OCI-LY7 (cell line): Measurements from ENCODE around the gene RAP1A. TPM values are rescaled to one million over a fixed set of nuclear protein-coding genes. Genes with fewer than 3 reads are reported as not detected.

Source experiments
- BruUV-seq: library from RNA; stranded (reverse); fragments of 400-500 nt; replicated peaks from 2 replicates; lab custom pipeline; 2021; lab: Mats Ljungman, UMichigan
- CTCF ChIA-PET: fragments of 300-600 bp; sonication (Branson Sonifier 250); formaldehyde crosslinking; loops from one replicate; lab custom pipeline; 2022; ENCODE audit warnings: antibody characterized with exemption; ENCODE audit not compliant: unreplicated experiment; lab: Charles Lee
- POLR2A ChIA-PET: fragments of 300-600 bp; sonication (Branson Sonifier 250); formaldehyde crosslinking; loops from one replicate; lab custom pipeline; 2022; ENCODE audit warnings: antibody characterized with exemption; lab: Charles Lee
- DNase-seq: peaks from one replicate; pipeline ENCODE4 v3.0.0-alpha.2; 2015; ENCODE audit warnings: low spot score
- H2AFZ ChIP-seq: fragments of 200-600 bp; sonication (generic), shearing (Covaris generic); 2 replicates; pipeline ENCODE4 v1.6.1; 2014; ENCODE audit warnings: mild to moderate bottlenecking, antibody characterized with exemption, low read length, moderate library complexity
- H3K27ac ChIP-seq: fragments of 200-600 bp; sonication (generic); 2 replicates; pipeline ENCODE4 v1.5.1; 2014; ENCODE audit warnings: mixed run types, low read depth, mild to moderate bottlenecking, moderate library complexity, low read length, inconsistent platforms; ENCODE audit not compliant: poor library complexity, severe bottlenecking
- H3K36me3 ChIP-seq: fragments of 200-600 bp; sonication (generic); 2 replicates; pipeline ENCODE4 v1.6.1; 2014; ENCODE audit warnings: mild to moderate bottlenecking, antibody characterized with exemption, low read length, moderate library complexity, mixed read lengths; ENCODE audit not compliant: insufficient read depth
- H3K4me1 ChIP-seq: fragments of 200-600 bp; sonication (generic); 2 replicates; pipeline ENCODE4 v1.5.1; 2014; ENCODE audit warnings: mild to moderate bottlenecking, low read length; ENCODE audit not compliant: insufficient read depth, poor library complexity, severe bottlenecking
- H3K4me2 ChIP-seq: fragments of 200-600 bp; sonication (generic); 2 replicates; pipeline ENCODE4 v1.6.1; 2014; ENCODE audit warnings: mild to moderate bottlenecking, low read length
- H3K4me3 ChIP-seq: fragments of 200-600 bp; sonication (generic); 2 replicates; pipeline ENCODE4 v1.5.1; 2014; ENCODE audit warnings: mild to moderate bottlenecking, low read depth, low read length; ENCODE audit not compliant: poor library complexity, severe bottlenecking
- H3K79me2 ChIP-seq: fragments of 200-600 bp; sonication (generic); 2 replicates; pipeline ENCODE4 v1.6.1; 2016; ENCODE audit warnings: low read depth, mild to moderate bottlenecking, low read length, moderate library complexity, mixed read lengths; ENCODE audit not compliant: insufficient read depth
- H3K9me2 ChIP-seq: fragments of 200-600 bp; sonication (generic); 2 replicates; pipeline ENCODE4 v1.6.1; 2016; ENCODE audit warnings: mild to moderate bottlenecking, low read length, mixed read lengths; ENCODE audit not compliant: insufficient read depth
- H3K9me3 ChIP-seq: fragments of 200-600 bp; sonication (generic); 2 replicates; pipeline ENCODE4 v1.6.1; 2014; ENCODE audit warnings: mild to moderate bottlenecking, mixed run types, low read length, mixed read lengths
- H4K20me1 ChIP-seq: fragments of 200-600 bp; sonication (generic); 2 replicates; pipeline ENCODE4 v1.6.1; 2014; ENCODE audit warnings: mild to moderate bottlenecking, antibody characterized with exemption, low read length, moderate library complexity, mixed read lengths; ENCODE audit not compliant: insufficient read depth
- EZH2phosphoT487 ChIP-seq: fragments of 200-600 bp; sonication (generic); IDR thresholded peaks from 2 replicates; pipeline ENCODE4 v1.6.1; 2018; ENCODE audit warnings: low read depth, borderline replicate concordance, mild to moderate bottlenecking, mixed run types, antibody characterized with exemption, low read length, moderate library complexity, mixed read lengths
- intact Hi-C: fragments of 100-400 bp; cut with micrococcal nuclease; formaldehyde crosslinking; loops from one replicate; pipeline ENCODE4 v1.10.0; 2022; ENCODE audit not compliant: unreplicated experiment
- total RNA-seq, 2 experiments: library from RNA; depleted of rRNA in 1 of 2; stranded (reverse); fragments of >200 nt in 1 of 2; shearing (Covaris generic) in 1 of 2; gene quantifications; 2 replicates each; pipeline ENCODE4 v1.2.3, GENCODE V29; 2014 to 2022
- TF ChIP-seq, protein P1 (sequence below): fragments of 200-600 bp; sonication (generic); conservative IDR thresholded peaks from 2 replicates; pipeline ENCODE4 v1.5.1; 2014; ENCODE audit warnings: mild to moderate bottlenecking, antibody characterized with exemption, low read length, moderate library complexity, mixed read lengths

RAP1A gene
- total RNA-seq, 2 experiments from 2014 or later = 10.4 to 86.3 TPM

DNA sequence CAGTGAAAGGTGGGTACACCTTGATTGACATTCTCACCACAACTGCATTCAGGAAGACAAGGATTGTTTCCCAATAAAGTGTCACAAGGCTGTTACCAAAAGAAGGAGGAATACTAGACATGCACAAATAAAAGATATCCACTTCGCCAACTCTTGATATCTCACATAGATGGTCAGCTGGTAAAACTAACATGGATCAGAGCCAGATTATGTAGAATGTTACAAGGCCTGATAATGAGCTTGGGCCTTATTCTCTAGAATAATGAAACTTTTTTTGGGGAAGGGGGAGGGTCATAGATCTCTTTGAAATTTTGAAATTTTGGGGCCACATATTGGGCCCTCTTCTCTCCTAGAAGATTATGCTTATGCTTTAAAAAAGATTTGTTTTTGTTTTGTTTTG lies 24.9 kb downstream of the RAP1A start:
- Histone ChIP-seq H3K4me2 (no peak overlapping the region), H3K9me2 (no peaks in the 10 kb centered on the region), H3K36me3 (peaks cover 52% of the 10 kb centered on the region), H3K79me2 (peaks cover 85% of the 10 kb centered on the region), H3K9me3 (peaks cover 14% of the 10 kb centered on the region), H3K4me1 (no peaks in the 10 kb centered on the region), H4K20me1 (no peaks in the 10 kb centered on the region), H3K4me3 (no peak overlapping the region), H2AFZ (no peak overlapping the region), H3K27ac (no peak overlapping the region)
- CTCF ChIA-PET = no interaction called here
- POLR2A ChIA-PET = interaction anchor here (0.6 to 1.5 kb wide), 4 partner anchors 16 to 137 kb away, joined by 3 to 5 read pairs (median 3); no protein-coding TSS in a partner anchor
- TF ChIP-seq, protein P1, sequence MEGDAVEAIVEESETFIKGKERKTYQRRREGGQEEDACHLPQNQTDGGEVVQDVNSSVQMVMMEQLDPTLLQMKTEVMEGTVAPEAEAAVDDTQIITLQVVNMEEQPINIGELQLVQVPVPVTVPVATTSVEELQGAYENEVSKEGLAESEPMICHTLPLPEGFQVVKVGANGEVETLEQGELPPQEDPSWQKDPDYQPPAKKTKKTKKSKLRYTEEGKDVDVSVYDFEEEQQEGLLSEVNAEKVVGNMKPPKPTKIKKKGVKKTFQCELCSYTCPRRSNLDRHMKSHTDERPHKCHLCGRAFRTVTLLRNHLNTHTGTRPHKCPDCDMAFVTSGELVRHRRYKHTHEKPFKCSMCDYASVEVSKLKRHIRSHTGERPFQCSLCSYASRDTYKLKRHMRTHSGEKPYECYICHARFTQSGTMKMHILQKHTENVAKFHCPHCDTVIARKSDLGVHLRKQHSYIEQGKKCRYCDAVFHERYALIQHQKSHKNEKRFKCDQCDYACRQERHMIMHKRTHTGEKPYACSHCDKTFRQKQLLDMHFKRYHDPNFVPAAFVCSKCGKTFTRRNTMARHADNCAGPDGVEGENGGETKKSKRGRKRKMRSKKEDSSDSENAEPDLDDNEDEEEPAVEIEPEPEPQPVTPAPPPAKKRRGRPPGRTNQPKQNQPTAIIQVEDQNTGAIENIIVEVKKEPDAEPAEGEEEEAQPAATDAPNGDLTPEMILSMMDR = no peak
- TF ChIP-seq EZH2phosphoT487 = no peak
- BruUV-seq = no TSS peak
- DNase-seq = no peak
- intact Hi-C loops = no loop called here

DNA sequence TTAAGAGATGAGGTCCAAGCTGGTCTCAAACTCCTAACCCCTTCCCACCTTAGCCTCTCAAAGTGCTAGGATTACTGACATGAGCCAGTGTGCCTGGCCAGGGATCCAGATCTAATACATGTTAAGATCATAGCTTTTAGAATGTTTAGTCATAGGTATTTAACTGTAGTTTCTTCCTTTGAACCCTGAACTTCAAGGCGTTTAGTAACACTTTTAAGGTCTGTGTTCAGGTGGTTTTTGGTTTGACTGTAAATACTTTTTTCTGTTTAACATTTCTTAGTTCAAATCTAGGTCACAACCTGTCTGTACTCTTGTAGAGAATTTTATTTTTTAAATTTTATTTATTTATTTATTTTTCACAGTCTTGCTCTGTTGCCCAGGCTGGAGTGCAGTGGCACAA lies 28.1 kb downstream of the RAP1A start:
- no TSS peak for BruUV-seq

DNA sequence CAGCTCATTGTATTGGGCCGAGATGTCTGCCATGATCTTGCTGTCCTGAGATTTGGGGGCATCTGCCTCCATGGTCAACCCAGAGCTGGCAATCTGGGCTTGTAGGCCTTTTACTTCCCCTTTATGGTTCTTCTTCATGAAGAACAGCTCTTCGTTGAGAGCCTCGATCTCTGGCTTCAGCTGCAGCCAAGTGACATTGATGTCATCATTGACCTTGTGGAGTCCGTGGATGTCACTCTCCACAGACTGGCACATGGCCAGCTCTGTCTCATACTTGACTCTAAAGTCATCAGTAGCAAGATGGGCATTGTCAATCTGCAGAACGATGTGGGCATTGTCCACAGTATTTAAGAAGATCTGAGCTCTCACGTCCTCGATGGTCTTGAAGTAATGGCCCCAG lies 29.2 kb downstream of the RAP1A start:
- intact Hi-C loops = no loop called here

More for the DNA sequence above, 28.1 kb downstream of the RAP1A start:
- H3K4me2 ChIP-seq = no peak overlapping the region
- H4K20me1 ChIP-seq = no peaks in the 10 kb centered on the region
- H3K36me3 ChIP-seq = peaks cover 40% of the 10 kb centered on the region
- H3K9me3 ChIP-seq = peaks cover 14% of the 10 kb centered on the region
- intact Hi-C loops = no loop called here
- TF ChIP-seq, protein P1 = no peak
- no peak for TF ChIP-seq EZH2phosphoT487
- POLR2A ChIA-PET = interaction anchor here (0.6 to 1.5 kb wide), 3 partner anchors 20 to 199 kb away, joined by 3 to 4 read pairs (median 3); no protein-coding TSS in a partner anchor
- H3K9me2 ChIP-seq = no peaks in the 10 kb centered on the region
- CTCF ChIA-PET = no interaction called here
- H2AFZ ChIP-seq = no peak overlapping the region
- no peak overlapping the region for H3K27ac ChIP-seq
- H3K4me1 ChIP-seq = no peaks in the 10 kb centered on the region
- no peak for DNase-seq
- no peak overlapping the region for H3K4me3 ChIP-seq
- peaks cover 84% of the 10 kb centered on the region for H3K79me2 ChIP-seq

More for the DNA sequence above, 29.2 kb downstream of the RAP1A start:
- Histone ChIP-seq H3K4me1 (no peaks in the 10 kb centered on the region), H3K27ac (no peak overlapping the region), H3K9me2 (no peaks in the 10 kb centered on the region), H4K20me1 (no peaks in the 10 kb centered on the region), H2AFZ (no peak overlapping the region), H3K36me3 (peaks cover 29% of the 10 kb centered on the region), H3K4me2 (no peak overlapping the region), H3K9me3 (peaks cover 4% of the 10 kb centered on the region), H3K79me2 (peaks cover 80% of the 10 kb centered on the region), H3K4me3 (no peak overlapping the region)
- TF ChIP-seq, protein P1 = no peak
- TF ChIP-seq EZH2phosphoT487 = no peak
- CTCF ChIA-PET = no interaction called here
- no peak for DNase-seq
- BruUV-seq = no TSS peak
- POLR2A ChIA-PET = interaction anchor here (1.8 kb wide), 1 partner anchor 49 kb away, joined by 3 read pairs; no protein-coding TSS in a partner anchor
